Measurements from ENCODE around the gene SOX5.

- TF ChIP-seq CTCF (IDR thresholded peaks at IDR 0.05; ENCODE audit: control extremely low read depth in 1 of 3, insufficient read depth in 1 of 3, low read depth in 1 of 3, low read length in 3 of 3): no peak
- TF ChIP-seq GABPA (IDR thresholded peaks at IDR 0.05; ENCODE audit: borderline replicate concordance, insufficient read depth, low read length): no peak
- no peak for TF ChIP-seq RAD21 (IDR thresholded peaks at IDR 0.05 in 1 of 2, conservative IDR thresholded peaks at IDR 0.05 in 1 of 2; ENCODE audit: low read depth in 2 of 2, low read length in 2 of 2)
- no peak for TF ChIP-seq SIX5 (IDR thresholded peaks at IDR 0.05; ENCODE audit: low read depth, low read length)
- TF ChIP-seq HDAC2 (IDR thresholded peaks at IDR 0.05; ENCODE audit: borderline replicate concordance in 1 of 2, low read depth in 2 of 2, low read length in 2 of 2): no peak
- no peak for TF ChIP-seq EP300 (IDR thresholded peaks at IDR 0.05; ENCODE audit: borderline replicate concordance in 1 of 2, low read depth in 2 of 2, low read length in 2 of 2)
- no peak for TF ChIP-seq POLR2A (IDR thresholded peaks at IDR 0.05; ENCODE audit: control extremely low read depth in 1 of 2, low read depth in 2 of 2, low read length in 2 of 2)
- TF ChIP-seq RXRA (IDR thresholded peaks at IDR 0.05; ENCODE audit: insufficient read depth, low read depth, low read length): no peak
- TF ChIP-seq HDAC6 (IDR thresholded peaks at IDR 0.05; ENCODE audit: low read depth, low read length): no peak
- TF ChIP-seq POLR2AphosphoS5 (IDR thresholded peaks at IDR 0.05; ENCODE audit: low read depth, low read length): no peak
- no peak for TF ChIP-seq JUN (IDR thresholded peaks at IDR 0.05; ENCODE audit: low read depth, low read length)
Measured at GRCh38 chr12:23948291-23948690, 1.2 kb downstream of the SOX5 start.
